Mesendoderm (in vitro differentiated cells): ENCODE results near the gene GPHN.

Experiments
- DNase-seq: peaks from one replicate; pipeline ENCODE4 v3.0.0; 2013
- H2AK5ac ChIP-seq: 2 replicates; pipeline ENCODE4 v1.6.1; 2013; ENCODE audit warnings: low read length, inconsistent platforms
- H2BK120ac ChIP-seq: 2 replicates; pipeline ENCODE4 v1.6.1; 2013; ENCODE audit warnings: low read depth, mild to moderate bottlenecking, low read length, moderate library complexity, mixed read lengths
- H2BK15ac ChIP-seq: replicated peaks from 2 replicates; pipeline ENCODE4 v1.6.1; 2013; ENCODE audit warnings: low read depth, mild to moderate bottlenecking, moderate library complexity
- H2BK5ac ChIP-seq: 2 replicates; pipeline ENCODE4 v1.6.1; 2013; ENCODE audit warnings: low read length, inconsistent platforms
- H3K18ac ChIP-seq: 2 replicates; pipeline ENCODE4 v1.6.1; 2013; ENCODE audit warnings: mild to moderate bottlenecking, low read length, mixed read lengths
- H3K23ac ChIP-seq: one replicate; pipeline ENCODE4 v1.6.1; 2013; ENCODE audit warnings: low read length
- H3K27ac ChIP-seq: 2 replicates; pipeline ENCODE4 v1.5.1; 2013; ENCODE audit warnings: low read depth, mild to moderate bottlenecking, inconsistent platforms, low read length, moderate library complexity
- H3K27me3 ChIP-seq: 2 replicates; pipeline ENCODE4 v1.6.1; 2013; ENCODE audit warnings: low read length, control low read depth, mild to moderate bottlenecking, inconsistent platforms; ENCODE audit not compliant: insufficient read depth, poor library complexity
- H3K36me3 ChIP-seq: 2 replicates; pipeline ENCODE4 v1.6.1; 2013; ENCODE audit warnings: low read length, inconsistent platforms; ENCODE audit not compliant: control insufficient read depth, insufficient read depth
- H3K4ac ChIP-seq: one replicate; pipeline ENCODE4 v1.6.1; 2013; ENCODE audit warnings: low read depth, mild to moderate bottlenecking, low read length, moderate library complexity
- H3K4me1 ChIP-seq: 2 replicates; pipeline ENCODE4 v1.6.1; 2013; ENCODE audit warnings: low read depth, low read length, inconsistent platforms; ENCODE audit not compliant: control insufficient read depth
- H3K4me2 ChIP-seq: 2 replicates; pipeline ENCODE4 v1.6.1; 2013; ENCODE audit warnings: low read length
- H3K4me3 ChIP-seq: 2 replicates; pipeline ENCODE4 v1.5.1; 2013; ENCODE audit warnings: mild to moderate bottlenecking, low read length
- H3K56ac ChIP-seq: one replicate; pipeline ENCODE4 v1.6.1; 2013; ENCODE audit warnings: low read length
- H3K79me1 ChIP-seq: 2 replicates; pipeline ENCODE4 v1.6.1; 2013; ENCODE audit warnings: low read length, inconsistent platforms
- H3K79me2 ChIP-seq: 2 replicates; pipeline ENCODE4 v1.6.1; 2013; ENCODE audit warnings: mild to moderate bottlenecking, low read length; ENCODE audit not compliant: control insufficient read depth, insufficient read depth
- H3K9ac ChIP-seq: 2 replicates; pipeline ENCODE4 v1.6.1; 2013; ENCODE audit warnings: low read length, inconsistent platforms
- H4K5ac ChIP-seq: one replicate; pipeline ENCODE4 v1.6.1; 2013; ENCODE audit warnings: low read length
- H4K8ac ChIP-seq: one replicate; pipeline ENCODE4 v1.6.1; 2013; ENCODE audit warnings: low read depth, mild to moderate bottlenecking, control low read depth, low read length, moderate library complexity
- WGBS: extraction: QIAGEN DNeasy Blood & Tissue Kit; methylation state at CpG from one replicate; pipeline ENCODE4 v1.1.7; 2013; ENCODE audit warnings: low lambda C conversion rate, missing lambda C conversion rate; ENCODE audit not compliant: insufficient coverage; ENCODE audit errors: extremely low coverage; 5-methylcytosine and 5-hydroxymethylcytosine counted together

The GPHN gene

GRCh38 chr14:66993512-66993911, 485.6 kb downstream of the GPHN start:
- H3K79me2 ChIP-seq = no peaks in the 10 kb centered on the region
- H2BK5ac ChIP-seq = no peak overlapping the region
- H3K4me1 ChIP-seq = no peaks in the 10 kb centered on the region
- no peak overlapping the region for H3K4me3 ChIP-seq
- no peak overlapping the region for H4K8ac ChIP-seq
- no CpG with 5 or more reads among the region's 1 CpG for WGBS
- H3K36me3 ChIP-seq = no peaks in the 10 kb centered on the region
- no peak overlapping the region for H4K5ac ChIP-seq
- no peak overlapping the region for H3K4me2 ChIP-seq
- H3K4ac ChIP-seq = no peak overlapping the region
- no peak overlapping the region for H2BK15ac ChIP-seq
- H2AK5ac ChIP-seq = no peak overlapping the region
- no peak overlapping the region for H3K27ac ChIP-seq
- no peaks in the 10 kb centered on the region for H3K27me3 ChIP-seq
- DNase-seq = no peak
- H3K56ac ChIP-seq = no peak overlapping the region
- H3K79me1 ChIP-seq = no peaks in the 10 kb centered on the region
- H3K23ac ChIP-seq = no peak overlapping the region
- H3K18ac ChIP-seq = no peak overlapping the region
- no peak overlapping the region for H2BK120ac ChIP-seq
- no peak overlapping the region for H3K9ac ChIP-seq

- Histone ChIP-seq H3K23ac (no peak overlapping the region), H3K79me2 (no peaks in the 10 kb centered on the region), H3K79me1 (no peaks in the 10 kb centered on the region), H2BK120ac (no peak overlapping the region), H4K8ac (no peak overlapping the region), H2BK5ac (no peak overlapping the region), H3K4me1 (no peaks in the 10 kb centered on the region), H3K9ac (no peak overlapping the region), H3K36me3 (no peaks in the 10 kb centered on the region), H4K5ac (no peak overlapping the region), H3K4me3 (no peak overlapping the region), H3K27ac (no peak overlapping the region), H3K4ac (no peak overlapping the region), H2BK15ac (no peak overlapping the region), H3K4me2 (no peak overlapping the region), H3K56ac (no peak overlapping the region), H3K18ac (no peak overlapping the region), H3K27me3 (no peaks in the 10 kb centered on the region), H2AK5ac (no peak overlapping the region)
- DNase-seq = no peak
- WGBS = no CpG with 5 or more reads among the region's 3 CpGs
These were observed 490.1 kb downstream of the GPHN start for GRCh38 chr14:66998013-66998412.

GRCh38 chr14:66999978-67000377, 492.0 kb downstream of the GPHN start:
- Histone ChIP-seq H2AK5ac (no peak overlapping the region), H3K4me3 (no peak overlapping the region), H3K79me2 (no peaks in the 10 kb centered on the region), H3K4ac (no peak overlapping the region), H3K27me3 (no peaks in the 10 kb centered on the region), H3K56ac (no peak overlapping the region), H4K8ac (no peak overlapping the region), H3K36me3 (no peaks in the 10 kb centered on the region), H3K27ac (no peak overlapping the region), H3K79me1 (no peaks in the 10 kb centered on the region), H2BK5ac (no peak overlapping the region), H4K5ac (no peak overlapping the region), H3K4me2 (no peak overlapping the region), H3K4me1 (no peaks in the 10 kb centered on the region), H2BK120ac (no peak overlapping the region), H3K23ac (no peak overlapping the region), H2BK15ac (no peak overlapping the region), H3K9ac (no peak overlapping the region), H3K18ac (no peak overlapping the region)
- no peak for DNase-seq

GRCh38 chr14:67002994-67003753, 495.2 kb downstream of the GPHN start:
- Histone ChIP-seq H2AK5ac (no peak overlapping the region), H3K79me1 (no peaks in the 10 kb centered on the region), H3K79me2 (no peaks in the 10 kb centered on the region), H3K27me3 (no peaks in the 10 kb centered on the region), H3K27ac (no peak overlapping the region), H2BK120ac (no peak overlapping the region), H4K8ac (no peak overlapping the region), H2BK15ac (no peak overlapping the region), H3K18ac (no peak overlapping the region), H3K4ac (no peak overlapping the region), H3K4me2 (no peak overlapping the region), H3K4me3 (no peak overlapping the region), H3K56ac (no peak overlapping the region), H4K5ac (no peak overlapping the region), H3K4me1 (no peaks in the 10 kb centered on the region), H3K23ac (no peak overlapping the region), H3K36me3 (no peaks in the 10 kb centered on the region), H3K9ac (no peak overlapping the region), H2BK5ac (no peak overlapping the region)
- no peak for DNase-seq

GRCh38 chr14:67004521-67004920, 496.6 kb downstream of the GPHN start:
- no peak overlapping the region for H4K5ac ChIP-seq
- no peaks in the 10 kb centered on the region for H3K79me1 ChIP-seq

GRCh38 chr14:67010602-67011001, 502.7 kb downstream of the GPHN start:
- Histone ChIP-seq H4K8ac (no peak overlapping the region), H3K27ac (no peak overlapping the region), H3K27me3 (no peaks in the 10 kb centered on the region), H3K4me1 (no peaks in the 10 kb centered on the region), H3K56ac (no peak overlapping the region), H2BK15ac (no peak overlapping the region), H4K5ac (no peak overlapping the region), H2BK5ac (no peak overlapping the region), H3K9ac (no peak overlapping the region), H3K4me2 (no peak overlapping the region), H3K36me3 (no peaks in the 10 kb centered on the region), H3K79me1 (no peaks in the 10 kb centered on the region), H3K18ac (no peak overlapping the region), H3K79me2 (no peaks in the 10 kb centered on the region), H3K4me3 (no peak overlapping the region), H3K4ac (no peak overlapping the region), H2BK120ac (no peak overlapping the region), H2AK5ac (no peak overlapping the region), H3K23ac (no peak overlapping the region)
- no peak for DNase-seq
- no CpG with 5 or more reads among the region's 1 CpG for WGBS

More at GRCh38 chr14:67004521-67004920, 496.6 kb downstream of the GPHN start:
- Histone ChIP-seq H2BK15ac (no peak overlapping the region), H2AK5ac (no peak overlapping the region), H3K4me3 (no peak overlapping the region), H2BK5ac (no peak overlapping the region), H3K4ac (no peak overlapping the region), H3K27ac (no peak overlapping the region), H3K27me3 (no peaks in the 10 kb centered on the region), H3K4me1 (no peaks in the 10 kb centered on the region), H3K56ac (no peak overlapping the region), H3K79me2 (no peaks in the 10 kb centered on the region), H3K4me2 (no peak overlapping the region), H3K18ac (no peak overlapping the region), H3K23ac (no peak overlapping the region), H3K36me3 (no peaks in the 10 kb centered on the region), H2BK120ac (no peak overlapping the region), H4K8ac (no peak overlapping the region), H3K9ac (no peak overlapping the region)
- DNase-seq = no peak
- WGBS = no CpG with 5 or more reads among the region's 2 CpGs
